Heart left ventricle (tissue), 16 donors: Measurements from ENCODE around the gene RBM10. TPM values are rescaled to one million over a fixed set of nuclear protein-coding genes. Genes with fewer than 3 reads are reported as not detected.

Experiments
- ATAC-seq, 4 donors: fragments of 200-7000 bp; cut with Tn5 transposase; one replicate each; pipeline ENCODE4 v1.9.1; 2020 to 2022; ENCODE audit warnings: moderate library complexity in 4 of 4, mild to moderate bottlenecking in 3 of 4, moderate number of reproducible peaks in 1 of 4
- DNase-seq, 5 donors: peaks; one replicate each; pipeline ENCODE4 v3.0.0-alpha.2; 2020
- H3K27ac ChIP-seq, 12 donors: fragments of 200-600 bp; sonication (generic) in 4 of 12; one replicate each; pipeline versions ENCODE4 v1.5.0 to v1.8.0; 2016 to 2022; ENCODE audit warnings: mild to moderate bottlenecking in 2 of 12
- H3K27me3 ChIP-seq, 9 donors: fragments of 200-600 bp; sonication (generic) in 2 of 9; one replicate each; pipeline versions ENCODE4 v1.5.1 to v1.8.0; 2016 to 2022; ENCODE audit warnings: mild to moderate bottlenecking in 3 of 9
- H3K36me3 ChIP-seq, 9 donors: fragments of 200-600 bp; sonication (generic) in 2 of 9; one replicate each; pipeline versions ENCODE4 v1.5.0 to v1.8.0; 2018 to 2022; ENCODE audit warnings: mild to moderate bottlenecking in 2 of 9
- H3K4me1 ChIP-seq, 12 donors: fragments of 200-600 bp; sonication (generic) in 4 of 12; one replicate each; pipeline versions ENCODE4 v1.5.0 to v1.8.0; 2016 to 2022; ENCODE audit warnings: mild to moderate bottlenecking in 3 of 12
- H3K4me3 ChIP-seq, 12 donors: fragments of 200-600 bp; sonication (generic) in 4 of 12; one replicate each; pipeline versions ENCODE4 v1.5.0 to v1.8.0; 2017 to 2022; ENCODE audit warnings: mild to moderate bottlenecking in 9 of 12, moderate library complexity in 4 of 12
- H3K9me3 ChIP-seq, 12 donors: fragments of 200-600 bp; sonication (generic) in 4 of 12; one replicate each; pipeline versions ENCODE4 v1.5.0 to v1.8.0; 2016 to 2022; ENCODE audit warnings: mild to moderate bottlenecking in 1 of 12
- POLR2A ChIP-seq, 2 donors: fragments of 450-650 bp; IDR thresholded peaks; one replicate each; pipeline ENCODE4 v1.6.1; 2017; ENCODE audit warnings: antibody characterized with exemption in 2 of 2, mild to moderate bottlenecking in 2 of 2, moderate library complexity in 2 of 2
- WGBS, 4 donors: extraction: QIAGEN DNeasy Blood & Tissue Kit in 2 of 4; methylation state at CpG; one replicate each; pipeline versions ENCODE4 v1.1.5 to v1.1.7; 2013 to 2018; 5-methylcytosine and 5-hydroxymethylcytosine counted together
- intact Hi-C, 10 donors: fragments of 100-400 bp; cut with DNase I; formaldehyde crosslinking; loops; one replicate each; pipeline versions ENCODE4 v1.11.1 to v1.14.2; 2022
- polyA plus RNA-seq, 2 donors: library from polyadenylated mRNA; stranded (reverse); fragments of 200-250 nt; gene quantifications; one replicate each; pipeline ENCODE4 v1.2.3, GENCODE V29; 2013
- total RNA-seq, 9 donors: library from RNA; depleted of rRNA in 2 of 9; stranded (reverse); fragments of >200 nt in 2 of 9; fragmentation: NEBNext Ultra II Directional in 3 of 9; extraction: Animal tissue kit (Norgen Biotek cat#: 25700) in 3 of 9; gene quantifications; one replicate each; pipeline versions ENCODE4 v1.1.0 to v1.2.4, GENCODE V29; 2016 to 2023
- TF ChIP-seq, protein P1 (sequence below), 12 donors: fragments of 200-600 bp; sonication (generic) in 4 of 12; IDR thresholded peaks; one replicate each; pipeline versions ENCODE4 v1.5.0 to v1.8.0; 2018 to 2022; ENCODE audit warnings: antibody characterized with exemption in 12 of 12, mild to moderate bottlenecking in 5 of 12
- donor health status: ischemic (EF 13 %, LVEDD 7.1; RV severe dilation, severe dysfunction).
- donor health status: healthy with polysubstance abuse.
- donor health status: DM: no; HTN: yes; CAD: no.
- donor health status: DM: no; HTN: no; CAD: no.
- donor health status: ischemic (EF 25% LVEDD 6.9; RV normal size, moderate dysfunction).
- donor health status: ischemic (EF 25% LVEDD 5.7; RV mildly dilated, moderate dysfunction).
- donor health status: healthy.
- donor health status: DM: yes; HTN: yes; CAD: no.
- donor health status: ischemic (EF 35%, LVEDD 5.7; RV mildly dilated, moderate dysfunction).
- donor health status: nonischemic (EF 11% LVEDD 7.7; RV severe dilation, severe dysfunction).
- donor health status: DM: yes; HTN: yes; CAD: no.
- donor health status: PGD.
- donor health status: ischemic (EF 29% LVEDD 5.4; RV normal size, mild dysfunction).
- donor health status: nonischemic (EF 23%, LVEDD 6.1; RV moderate dilation, normal function).

Gene RBM10
- total and polyA plus RNA-seq, 11 donors: 17.5 to 44.6 (median 28.3) TPM

DNA sequence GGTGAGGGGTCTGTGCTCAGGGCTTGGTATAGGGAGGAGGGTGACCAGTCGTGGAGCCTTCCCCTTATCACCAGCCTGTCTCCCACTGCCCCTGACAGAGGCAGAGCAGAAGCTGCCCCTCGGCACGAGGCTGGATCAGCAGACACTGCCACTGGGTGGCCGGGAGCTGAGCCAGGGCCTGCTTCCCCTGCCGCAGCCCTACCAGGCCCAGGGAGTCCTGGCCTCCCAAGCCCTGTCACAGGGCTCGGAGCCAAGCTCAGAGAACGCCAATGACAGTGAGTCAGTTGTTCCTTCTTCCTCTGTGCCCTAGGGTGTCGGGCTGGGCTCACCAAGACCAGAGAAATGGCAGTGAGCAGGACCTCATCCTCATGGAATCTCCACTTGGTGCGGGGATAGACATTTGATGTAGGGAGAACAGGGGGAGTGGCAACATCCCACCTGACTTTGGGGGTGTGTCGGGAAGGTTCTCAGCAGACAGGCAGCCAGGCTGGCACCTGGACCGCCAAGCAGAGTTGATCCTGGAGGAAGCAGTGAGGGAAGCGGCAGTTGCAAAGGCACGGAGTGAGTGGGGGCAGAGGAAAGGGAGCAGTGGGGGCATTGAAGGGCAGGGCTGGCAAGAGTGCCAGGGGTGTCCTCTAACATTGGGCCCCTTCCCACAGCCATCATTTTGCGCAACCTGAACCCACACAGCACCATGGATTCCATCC is 34.4 kb downstream of the RBM10 start:
- WGBS, 4 donors: 53 to 61% (median 57%) methylated on average over 10 to 14 of the region's 14 CpGs
- Histone ChIP-seq H3K4me3 (no peak overlapping the region), H3K27ac (peak overlapping the region in 7 of 12 donors; percentile 22 to 79 (median 54)), H3K36me3 (peaks cover 0 to 91% (median 75%) of the 10 kb centered on the region in 9 donors), H3K9me3 (no peaks in the 10 kb centered on the region), H3K4me1 (peaks cover 0 to 5% (median 0%) of the 10 kb centered on the region in 12 donors), H3K27me3 (peaks cover 0 to 38% (median 0%) of the 10 kb centered on the region in 9 donors)
- ATAC-seq: peak; percentile 86 to 94 (median 90)
- DNase-seq: peak; percentile 55 to 83 (median 70)
- intact Hi-C loops: no loop called here
- TF ChIP-seq, protein P1, sequence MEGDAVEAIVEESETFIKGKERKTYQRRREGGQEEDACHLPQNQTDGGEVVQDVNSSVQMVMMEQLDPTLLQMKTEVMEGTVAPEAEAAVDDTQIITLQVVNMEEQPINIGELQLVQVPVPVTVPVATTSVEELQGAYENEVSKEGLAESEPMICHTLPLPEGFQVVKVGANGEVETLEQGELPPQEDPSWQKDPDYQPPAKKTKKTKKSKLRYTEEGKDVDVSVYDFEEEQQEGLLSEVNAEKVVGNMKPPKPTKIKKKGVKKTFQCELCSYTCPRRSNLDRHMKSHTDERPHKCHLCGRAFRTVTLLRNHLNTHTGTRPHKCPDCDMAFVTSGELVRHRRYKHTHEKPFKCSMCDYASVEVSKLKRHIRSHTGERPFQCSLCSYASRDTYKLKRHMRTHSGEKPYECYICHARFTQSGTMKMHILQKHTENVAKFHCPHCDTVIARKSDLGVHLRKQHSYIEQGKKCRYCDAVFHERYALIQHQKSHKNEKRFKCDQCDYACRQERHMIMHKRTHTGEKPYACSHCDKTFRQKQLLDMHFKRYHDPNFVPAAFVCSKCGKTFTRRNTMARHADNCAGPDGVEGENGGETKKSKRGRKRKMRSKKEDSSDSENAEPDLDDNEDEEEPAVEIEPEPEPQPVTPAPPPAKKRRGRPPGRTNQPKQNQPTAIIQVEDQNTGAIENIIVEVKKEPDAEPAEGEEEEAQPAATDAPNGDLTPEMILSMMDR (IDR thresholded peaks at IDR 0.05): no peak
- no peak for TF ChIP-seq POLR2A (IDR thresholded peaks at IDR 0.05)

DNA sequence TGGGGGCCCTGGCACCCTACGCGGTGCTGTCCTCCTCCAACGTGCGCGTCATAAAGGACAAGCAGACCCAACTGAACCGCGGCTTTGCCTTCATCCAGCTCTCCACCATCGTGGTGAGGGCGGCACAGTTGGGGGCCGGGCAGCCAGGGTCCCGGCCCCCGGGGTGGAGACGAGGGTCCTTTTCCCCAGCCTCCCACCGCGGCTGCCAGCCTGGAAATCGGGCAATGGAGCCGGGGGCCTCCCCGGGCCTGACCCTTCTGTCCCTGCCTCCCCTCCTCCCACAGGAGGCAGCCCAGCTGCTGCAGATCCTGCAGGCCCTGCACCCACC is 34.9 kb downstream of the RBM10 start:
- no peak for TF ChIP-seq POLR2A (IDR thresholded peaks at IDR 0.05)
- TF ChIP-seq, protein P1 (IDR thresholded peaks at IDR 0.05): no peak
- H3K4me1 ChIP-seq: peaks cover 0 to 5% (median 0%) of the 10 kb centered on the region in 12 donors
- peak overlapping the region in 7 of 12 donors; percentile 22 to 64 (median 54) for H3K27ac ChIP-seq
- ATAC-seq: no peak
- peaks cover 0 to 91% (median 75%) of the 10 kb centered on the region in 9 donors for H3K36me3 ChIP-seq
- intact Hi-C loops: no loop called here
- peak in 1 of 5 donors; percentile 9 for DNase-seq
- WGBS, 4 donors: 90 to 95% (median 92%) methylated on average over 14 to 18 of the region's 18 CpGs
- no peak overlapping the region for H3K4me3 ChIP-seq
- peaks cover 0 to 40% (median 0%) of the 10 kb centered on the region in 9 donors for H3K27me3 ChIP-seq
- H3K9me3 ChIP-seq: no peaks in the 10 kb centered on the region

DNA sequence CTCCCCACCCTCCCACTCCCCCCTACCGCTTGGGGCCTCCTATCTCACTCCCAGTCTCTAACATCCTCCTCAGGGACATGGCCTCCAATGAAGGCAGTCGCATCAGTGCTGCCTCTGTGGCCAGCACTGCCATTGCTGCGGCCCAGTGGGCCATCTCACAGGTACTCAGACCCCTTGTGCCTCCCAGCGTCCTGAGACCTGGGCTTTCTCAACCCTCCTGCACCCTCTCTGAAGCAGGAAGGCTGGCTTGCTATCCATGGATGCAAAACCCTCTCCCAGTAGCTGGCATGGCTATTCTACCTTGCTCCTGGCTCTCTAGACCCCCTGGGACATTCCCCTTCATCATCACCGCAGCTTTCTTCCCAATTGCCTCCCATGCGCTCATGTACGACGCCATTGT is 35.3 kb downstream of the RBM10 start:
- 80 to 92% (median 90%) methylated on average over 8 of the region's 8 CpGs for WGBS, 4 donors
- Histone ChIP-seq H3K27me3 (peaks cover 0 to 38% (median 0%) of the 10 kb centered on the region in 9 donors), H3K4me1 (peaks cover 0 to 5% (median 0%) of the 10 kb centered on the region in 12 donors), H3K27ac (peak overlapping the region in 1 of 12 donors; percentile 59), H3K9me3 (no peaks in the 10 kb centered on the region), H3K4me3 (no peak overlapping the region), H3K36me3 (peaks cover 0 to 91% (median 75%) of the 10 kb centered on the region in 9 donors)
- ATAC-seq (no peak), DNase-seq (peak in 1 of 5 donors; percentile 18)
- TF ChIP-seq, protein P1 (IDR thresholded peaks at IDR 0.05): no peak
- TF ChIP-seq POLR2A (IDR thresholded peaks at IDR 0.05): no peak
- intact Hi-C loops: no loop called here

DNA sequence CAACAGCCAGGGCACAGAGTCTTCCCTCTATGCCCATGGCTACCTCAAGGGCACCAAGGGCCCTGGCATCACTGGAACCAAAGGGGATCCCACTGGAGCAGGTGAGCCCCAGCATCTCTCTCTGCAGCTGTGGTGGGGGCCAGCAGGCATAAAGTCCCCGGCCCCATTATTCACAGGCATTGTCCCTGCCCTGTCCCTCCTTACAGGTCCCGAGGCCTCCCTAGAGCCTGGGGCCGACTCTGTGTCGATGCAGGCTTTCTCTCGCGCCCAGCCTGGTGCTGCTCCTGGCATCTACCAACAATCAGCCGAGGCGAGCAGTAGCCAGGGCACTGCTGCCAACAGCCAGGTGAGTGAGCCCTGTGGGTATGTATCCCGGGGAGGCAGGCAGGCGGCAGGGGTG is 36.3 kb downstream of the RBM10 start:
- intact Hi-C loops: no loop called here
- no peak for ATAC-seq
- Histone ChIP-seq H3K4me3 (no peak overlapping the region), H3K4me1 (peaks cover 0 to 5% (median 0%) of the 10 kb centered on the region in 12 donors), H3K27me3 (peaks cover 0 to 40% (median 0%) of the 10 kb centered on the region in 9 donors), H3K36me3 (peaks cover 0 to 91% (median 73%) of the 10 kb centered on the region in 9 donors), H3K9me3 (no peaks in the 10 kb centered on the region), H3K27ac (no peak overlapping the region)
- DNase-seq: peak in 1 of 5 donors; percentile 17
- TF ChIP-seq, protein P1 (IDR thresholded peaks at IDR 0.05): no peak
- TF ChIP-seq POLR2A (IDR thresholded peaks at IDR 0.05): no peak
- WGBS, 4 donors: 92 to 97% (median 95%) methylated on average over 2 to 10 of the region's 10 CpGs
